ENCODE results near the gene STT3A.

STT3A gene

DNA sequence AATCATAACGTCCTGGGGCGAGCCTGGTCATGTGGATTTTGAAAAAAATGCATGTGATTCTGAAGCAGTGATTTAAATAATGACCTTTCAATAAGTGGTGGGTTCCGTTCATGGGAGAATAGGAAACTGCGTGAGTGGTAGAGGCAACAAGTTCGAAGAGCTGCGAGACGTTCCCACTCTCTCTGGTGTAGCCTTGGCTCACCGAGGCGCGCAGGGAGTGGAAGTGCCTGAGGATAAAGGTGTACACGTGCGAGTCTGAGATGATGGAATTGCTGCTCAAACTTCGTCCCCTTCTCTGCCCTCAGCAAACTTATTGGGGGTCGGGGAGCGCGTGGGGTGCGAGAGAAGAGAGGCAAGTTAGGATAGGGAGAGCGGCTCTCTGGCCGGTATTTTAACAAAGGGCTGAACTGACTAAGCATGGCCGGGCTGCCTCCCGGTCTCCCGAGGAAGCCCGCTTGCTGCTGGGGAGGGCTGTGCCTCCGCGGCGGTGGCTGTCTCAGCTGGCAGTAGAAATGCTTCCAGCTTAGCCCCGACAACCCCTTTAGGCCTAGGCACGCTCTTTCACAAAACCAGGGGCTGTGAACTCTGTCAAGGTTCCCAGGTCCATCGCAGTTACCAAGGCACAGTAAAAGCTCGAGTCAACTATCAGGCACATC is 875 bp upstream of the STT3A start:
- peak in 3 of 4 experiments; percentile 20 to 39 (median 26) for DNase-seq

DNA sequence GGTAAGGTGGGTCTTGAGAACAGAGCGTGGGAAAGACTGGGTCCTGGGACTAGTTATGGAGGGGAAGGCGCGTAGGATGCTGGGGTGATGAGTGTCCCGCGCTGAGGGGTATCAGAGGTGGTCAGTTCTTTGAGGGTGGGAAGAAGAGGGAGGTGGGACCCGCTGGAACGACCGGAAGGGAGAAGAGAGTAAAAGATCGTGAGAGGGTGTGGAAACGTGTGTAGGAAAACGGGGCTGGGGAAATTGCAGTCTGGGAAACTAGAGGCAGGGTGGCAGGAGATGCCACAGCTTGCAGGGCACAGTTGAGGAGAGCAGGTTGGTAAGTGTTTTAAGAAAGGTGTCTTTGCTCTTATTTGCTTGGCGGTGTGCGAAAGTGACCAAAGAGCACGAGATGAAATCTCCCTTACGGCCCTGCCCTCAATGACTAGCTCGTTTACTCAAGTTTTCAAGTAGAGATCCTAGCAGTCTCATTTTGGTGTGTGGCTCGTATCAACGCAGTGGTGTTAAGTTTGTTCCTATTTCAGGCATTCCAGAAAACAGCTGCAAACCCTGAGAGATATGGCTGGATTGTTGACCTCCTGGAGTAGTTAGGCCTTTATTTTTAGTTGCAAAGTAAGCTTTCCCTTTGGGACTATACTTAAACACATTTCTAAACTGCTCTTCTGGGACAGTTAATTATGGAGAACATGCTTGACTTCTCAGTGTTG is 615 bp downstream of the STT3A start:
- DNase-seq, result no peak

GRCh38 chr11:125594958-125595357 is 2.3 kb downstream of the STT3A start:
- DNase-seq, result no peak

DNA sequence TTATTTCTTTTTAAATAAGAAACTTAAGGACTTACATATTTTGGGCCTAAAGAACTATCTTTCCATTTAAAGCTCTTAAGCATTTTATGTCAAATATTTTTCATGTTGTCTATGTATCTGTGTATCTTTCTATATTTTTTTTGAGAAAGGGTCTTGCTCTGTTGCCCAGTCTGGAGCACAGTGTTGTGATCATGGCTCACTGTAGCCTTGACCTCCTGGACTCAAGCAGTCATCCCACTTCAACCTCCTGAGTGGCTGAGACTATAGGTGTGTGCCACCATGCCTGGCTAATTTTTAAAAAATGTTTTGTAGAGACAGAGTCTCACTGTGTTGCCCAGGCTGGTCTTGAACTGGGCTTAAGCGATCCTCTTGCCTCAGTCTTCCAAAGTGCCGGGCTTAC is 8.0 kb downstream of the STT3A start:
- DNase-seq, result no peak

- DNase-seq, result no peak
Measured at GRCh38 chr11:125603207-125603606, 10.6 kb downstream of the STT3A start.

DNA sequence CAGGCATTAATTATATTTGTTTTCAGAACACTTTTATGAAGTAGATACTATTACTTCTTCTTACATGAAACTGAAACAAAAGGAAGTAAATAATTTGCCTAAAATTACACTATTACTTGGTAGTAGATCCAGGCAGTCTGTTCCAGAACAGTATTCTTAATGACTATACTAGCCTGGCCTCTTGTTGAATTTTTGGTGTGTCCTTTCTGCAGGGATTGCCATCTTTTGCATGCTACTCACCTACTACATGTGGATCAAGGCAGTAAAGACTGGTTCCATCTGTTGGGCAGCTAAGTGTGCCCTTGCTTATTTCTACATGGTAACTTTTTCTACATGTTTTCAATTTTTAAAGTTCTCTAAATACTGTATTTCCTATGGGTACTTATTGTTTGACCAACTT is 12.8 kb downstream of the STT3A start:
- no peak for DNase-seq

DNA sequence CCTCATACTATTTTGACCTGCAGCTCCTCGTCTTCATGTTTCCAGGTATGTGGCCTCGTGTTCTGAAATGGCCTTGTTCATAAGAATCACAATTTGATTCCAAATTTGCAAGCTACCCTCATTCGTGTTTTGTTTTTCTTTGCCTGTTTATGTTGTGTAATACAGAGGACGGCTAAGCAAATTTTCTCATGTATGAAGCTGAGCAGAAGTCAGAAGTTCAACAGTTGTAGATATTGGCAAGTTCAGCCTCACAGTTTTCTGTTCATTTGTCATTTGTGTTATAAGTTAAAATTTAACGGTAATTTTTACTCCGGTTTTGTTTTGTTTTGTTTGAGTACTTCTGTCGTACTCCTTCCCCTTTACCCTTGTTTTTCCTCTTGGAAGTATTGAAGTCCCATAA is 16.9 kb downstream of the STT3A start:
- no peak for DNase-seq

DNA sequence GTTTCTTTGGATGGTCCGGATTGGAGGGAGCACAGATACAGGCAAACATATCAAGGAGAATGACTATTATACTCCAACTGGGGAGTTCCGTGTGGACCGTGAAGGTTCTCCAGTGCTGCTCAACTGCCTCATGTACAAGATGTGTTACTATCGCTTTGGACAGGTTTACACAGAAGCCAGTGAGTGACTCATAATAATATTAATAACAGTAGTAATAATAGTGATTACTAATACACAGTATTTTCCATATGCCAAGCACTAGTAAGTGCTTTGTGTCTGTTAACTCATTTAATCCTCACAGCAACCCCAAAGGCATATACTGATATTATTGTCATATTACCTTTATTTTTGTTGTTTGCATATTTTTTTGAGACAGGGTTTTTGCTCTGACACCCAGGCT is 25.7 kb downstream of the STT3A start:
- no peak for DNase-seq

GRCh38 chr11:125621995-125622394 is 29.3 kb downstream of the STT3A start:
- DNase-seq, result no peak

DNA sequence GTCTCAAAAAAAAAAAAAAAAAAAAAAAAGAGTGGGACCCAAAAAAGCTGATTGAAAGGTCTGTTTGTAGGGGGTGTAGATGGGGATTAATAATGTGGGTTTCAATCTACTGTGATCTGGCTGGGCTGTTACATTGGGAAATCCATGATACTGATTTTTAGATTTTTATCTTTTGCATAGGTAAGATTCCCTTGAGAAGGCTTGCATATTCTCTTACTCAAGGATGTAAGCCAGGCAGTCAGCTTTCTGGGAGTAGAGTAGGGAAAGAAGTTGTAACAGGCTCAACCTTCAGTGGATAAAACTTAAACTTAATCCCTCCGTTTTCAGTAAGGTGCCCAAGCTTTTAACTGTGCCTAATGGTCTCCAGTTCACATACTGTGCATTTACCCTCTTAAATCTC is 30.4 kb downstream of the STT3A start:
- no peak for DNase-seq

DNA sequence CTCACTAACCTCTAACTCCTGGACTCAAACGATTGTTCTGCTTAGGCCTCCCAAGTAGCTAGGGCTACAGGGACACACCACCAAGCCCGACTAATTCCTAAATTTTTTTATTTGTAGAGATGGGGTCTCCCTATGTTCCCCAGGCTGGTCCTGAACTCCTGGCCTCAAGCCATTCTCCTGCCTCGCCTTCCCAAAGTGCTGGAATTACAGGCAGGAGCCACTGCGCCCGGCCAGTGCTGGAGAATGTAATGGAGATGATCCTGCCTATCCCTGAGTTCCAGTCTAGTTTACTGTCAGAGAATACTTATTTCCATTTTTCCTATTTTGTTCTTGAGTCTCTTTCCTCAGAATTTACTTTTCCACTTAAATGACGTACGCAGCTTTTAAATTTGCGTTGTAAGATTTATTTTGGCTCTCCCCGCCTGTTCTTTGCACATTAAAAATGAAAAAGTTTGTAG is 32.1 kb downstream of the STT3A start, which contains the start of gene CHEK1:
TSS of gene CHEK1 (plus strand) at position 408 of the 458 bp plus-strand sequence. CDS start 1,606 bp downstream, outside the sequence.
- DNase-seq, result no peak

- no peak for DNase-seq
Measured at GRCh38 chr11:125625225-125625629, 32.6 kb downstream of the STT3A start.

DNA sequence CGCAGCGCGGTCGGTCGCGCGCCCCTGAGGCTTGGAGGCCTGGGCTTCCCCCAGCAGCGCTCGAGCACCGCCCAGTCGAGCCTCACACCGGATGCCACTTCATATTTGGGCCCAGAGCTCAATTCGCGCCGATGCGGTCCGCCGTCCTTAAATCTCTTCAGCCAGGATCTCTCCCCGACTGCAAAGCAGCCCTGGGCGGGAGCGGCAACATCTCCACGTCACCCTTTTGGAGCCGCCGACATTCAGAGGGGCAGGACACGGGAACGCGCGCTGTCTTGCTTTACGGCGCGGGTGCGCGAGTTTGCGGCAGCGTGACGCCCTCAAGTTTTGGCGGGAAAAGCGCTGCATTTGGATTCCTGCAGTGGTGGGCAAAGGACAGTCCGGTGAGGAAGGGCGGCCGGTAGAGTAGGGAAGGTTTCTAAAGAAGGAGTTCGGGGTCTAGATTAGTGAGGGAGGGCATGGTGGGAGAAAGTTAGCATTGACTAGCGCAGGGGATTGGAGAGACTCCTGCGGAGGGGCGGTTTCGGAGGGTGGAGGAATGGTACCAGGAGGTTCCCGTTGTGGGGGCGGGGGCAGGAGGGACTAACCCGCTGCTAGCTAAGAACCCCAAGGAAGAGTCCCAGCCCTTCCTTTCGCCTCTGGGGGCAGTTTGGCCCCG is 33.1 kb downstream of the STT3A start:
- DNase-seq, result peak; percentile 60 to 72 (median 66)

- DNase-seq, result no peak
Measured at GRCh38 chr11:125626288-125626950, 33.8 kb downstream of the STT3A start.

GRCh38 chr11:125627236-125627910 is 34.7 kb downstream of the STT3A start:
- DNase-seq, result no peak

GRCh38 chr11:125637840-125638239 is 45.2 kb downstream of the STT3A start:
- no peak for DNase-seq

GRCh38 chr11:125638315-125638714 is 45.7 kb downstream of the STT3A start:
- no peak for DNase-seq

GRCh38 chr11:125645871-125646270 is 53.2 kb downstream of the STT3A start:
- no peak for DNase-seq

GRCh38 chr11:125649465-125650166 is 57.0 kb downstream of the STT3A start:
- no peak for DNase-seq

DNA sequence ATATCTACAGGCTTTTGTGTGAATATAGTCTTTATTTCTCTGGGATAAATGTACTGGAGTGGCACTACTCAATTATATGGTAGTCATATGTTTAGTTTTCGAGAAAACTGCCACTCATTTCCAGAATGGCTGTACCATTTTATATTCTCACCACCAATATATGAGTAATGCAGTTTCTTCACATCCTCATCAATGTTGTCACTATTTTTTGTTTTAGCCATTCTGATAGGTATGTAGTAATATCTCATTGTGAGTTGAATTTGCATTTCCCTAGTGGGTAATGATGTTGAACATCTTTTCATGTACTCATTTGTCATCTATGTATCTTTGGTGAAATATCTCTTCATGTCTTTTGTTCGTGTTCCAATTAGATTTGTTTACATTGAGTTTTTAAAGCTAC is 70.0 kb downstream of the STT3A start:
- no peak for DNase-seq

GRCh38 chr11:125663910-125664309 is 71.3 kb downstream of the STT3A start:
- DNase-seq, result no peak

DNA sequence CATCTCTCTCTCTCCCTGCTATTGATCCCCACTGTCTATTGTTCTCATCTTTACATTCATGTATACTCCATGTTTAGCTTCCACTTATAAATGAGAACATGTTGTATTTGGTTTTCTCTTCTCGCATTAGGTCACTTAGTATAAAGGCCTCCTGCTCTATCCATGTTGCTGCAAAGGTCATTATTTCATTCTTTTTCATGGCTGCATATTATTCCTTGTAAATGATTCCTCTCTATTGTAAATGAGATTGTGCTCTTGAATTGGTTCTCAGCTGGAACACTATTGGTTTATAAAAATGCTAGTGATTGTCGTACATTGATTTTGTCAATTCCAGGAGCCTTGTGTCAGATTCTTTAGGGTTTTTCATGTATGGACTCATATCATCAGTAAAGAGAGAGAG is 74.5 kb downstream of the STT3A start:
- no peak for DNase-seq

Data from activated naive CD4-positive, alpha-beta T cell (primary cell).